Mesothelial cell of epicardium (in vitro differentiated cells): ENCODE data around the gene NEIL3. TPM values are rescaled to one million over a fixed set of nuclear protein-coding genes. Genes with fewer than 3 reads are reported as not detected.

Experiments used
- DNase-seq, 2 experiments: peaks; one replicate each; pipeline ENCODE4 v3.0.0; 2021; ENCODE audit warnings: low spot score in 2 of 2; ENCODE audit not compliant: unreplicated experiment in 2 of 2
- H3K27ac Mint-ChIP-seq: 2 replicates; pipeline ENCODE4 v1.8.0; 2021; ENCODE audit warnings: mixed read lengths
- H3K27me3 Mint-ChIP-seq: 2 replicates; pipeline ENCODE4 v1.8.0; 2021; ENCODE audit warnings: low read depth, mixed read lengths
- H3K36me3 Mint-ChIP-seq: 2 replicates; pipeline ENCODE4 v1.8.0; 2021; ENCODE audit warnings: mixed read lengths
- H3K4me1 Mint-ChIP-seq: 2 replicates; pipeline ENCODE4 v1.8.0; 2021; ENCODE audit warnings: mixed read lengths
- H3K4me3 Mint-ChIP-seq: 2 replicates; pipeline ENCODE4 v1.8.0; 2021; ENCODE audit warnings: mild to moderate bottlenecking, moderate library complexity, mixed read lengths
- H3K9me3 Mint-ChIP-seq: 2 replicates; pipeline ENCODE4 v1.8.0; 2021; ENCODE audit warnings: mixed read lengths
- CTCF ChIP-seq: fragments of 200-600 bp; sonication (generic); IDR thresholded peaks from one replicate; pipeline ENCODE4 v1.5.0; 2021; ENCODE audit warnings: antibody characterized with exemption; ENCODE audit not compliant: unreplicated experiment
- total RNA-seq: library from RNA; stranded (reverse); gene quantifications from 3 replicates; pipeline ENCODE4 v1.2.1, GENCODE V29; 2021

NEIL3 gene
- total RNA-seq, 1 donor from 2014 or later, result 6.2 TPM

DNA sequence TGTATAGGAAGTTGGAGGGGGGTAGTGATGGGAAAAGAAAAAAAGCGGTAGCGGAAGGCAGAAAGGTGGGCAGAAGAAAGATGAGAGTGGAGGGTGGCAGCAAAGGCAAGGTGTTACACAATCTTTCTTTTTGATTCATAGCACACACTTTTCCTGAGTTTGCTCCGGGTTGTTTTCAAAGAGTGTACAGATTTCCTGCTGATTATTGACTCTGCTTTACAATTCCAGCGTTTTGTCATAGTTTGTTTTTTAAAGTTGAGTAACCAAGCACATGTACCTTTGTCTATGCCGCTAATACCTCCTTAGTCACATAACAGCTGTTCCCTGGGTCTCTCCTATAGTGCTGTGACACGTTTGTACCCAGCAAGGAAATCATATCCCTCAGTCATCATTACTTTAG, 82.3 kb downstream of the NEIL3 start:
- no peak for TF ChIP-seq CTCF
- Mint-ChIP-seq H3K4me3 (no peak overlapping the region), H3K27ac (no peak overlapping the region), H3K4me1 (peaks cover 19% of the 10 kb centered on the region), H3K27me3 (no peaks in the 10 kb centered on the region), H3K9me3 (no peaks in the 10 kb centered on the region), H3K36me3 (no peaks in the 10 kb centered on the region)
- no peak for DNase-seq

DNA sequence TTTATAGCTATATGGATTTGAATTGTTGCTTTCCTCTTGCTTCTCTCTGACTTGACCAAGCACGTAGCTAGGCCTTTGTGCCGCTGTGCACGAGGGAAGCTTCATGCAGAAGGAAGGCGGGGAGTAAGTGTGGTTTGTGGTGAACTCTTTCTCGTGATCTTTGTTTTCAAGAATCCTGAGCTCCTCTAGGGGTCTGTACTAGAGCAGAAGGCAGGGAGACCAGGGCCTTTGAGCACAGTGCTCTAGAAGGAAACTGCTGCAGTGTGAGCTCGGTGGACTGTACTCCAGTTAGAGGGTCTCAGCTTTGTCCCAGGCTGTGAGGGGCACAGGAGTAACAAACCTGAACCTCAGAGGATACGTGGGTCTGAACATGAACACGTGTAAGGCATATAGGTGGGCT, 83.6 kb downstream of the NEIL3 start:
- Mint-ChIP-seq H3K4me1 (peaks cover 19% of the 10 kb centered on the region), H3K9me3 (peaks cover 9% of the 10 kb centered on the region), H3K4me3 (no peak overlapping the region), H3K36me3 (no peaks in the 10 kb centered on the region), H3K27ac (no peak overlapping the region), H3K27me3 (no peaks in the 10 kb centered on the region)
- DNase-seq, result no peak
- no peak for TF ChIP-seq CTCF

DNA sequence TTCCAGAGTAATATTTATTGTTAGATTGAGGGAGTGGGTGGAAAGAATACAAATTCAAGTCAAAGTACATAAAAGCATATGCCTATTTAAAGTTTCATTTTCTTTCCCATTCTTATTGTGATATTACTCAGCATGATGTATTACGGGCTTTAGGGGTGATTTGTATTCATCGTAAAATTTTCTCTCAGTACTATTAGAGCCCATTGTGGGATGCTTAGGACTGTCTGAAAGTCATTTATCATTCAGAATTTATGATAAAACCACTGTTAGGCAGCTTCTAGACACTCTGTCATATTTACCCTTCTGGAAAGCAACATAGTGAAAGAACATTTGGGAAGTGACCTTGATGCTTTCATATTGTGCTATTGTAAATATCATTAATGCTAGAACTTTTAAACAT, 86.7 kb downstream of the NEIL3 start:
- no peaks in the 10 kb centered on the region for H3K27me3 Mint-ChIP-seq
- no peak overlapping the region for H3K27ac Mint-ChIP-seq
- peaks cover 7% of the 10 kb centered on the region for H3K4me1 Mint-ChIP-seq

DNA sequence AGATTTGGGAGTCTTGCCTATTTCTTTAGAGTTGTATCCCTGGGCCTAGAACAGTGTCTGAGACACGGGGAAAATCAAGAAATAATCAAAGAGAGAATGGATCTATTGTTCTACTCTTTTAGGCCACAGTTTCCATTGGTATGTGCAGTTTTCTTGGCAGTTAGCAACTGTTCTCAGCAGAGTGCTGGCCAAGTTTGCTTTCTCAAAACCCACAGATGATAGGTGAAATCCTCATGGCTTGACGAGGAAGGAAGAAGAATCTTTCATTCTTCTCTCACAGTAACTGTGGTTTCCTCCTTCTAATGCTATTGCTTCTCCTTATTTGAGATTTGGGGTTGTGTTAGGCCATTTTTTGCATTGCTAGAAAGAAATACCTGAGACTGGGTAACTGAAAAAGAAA, 90.4 kb downstream of the NEIL3 start:
- DNase-seq, result no peak
- no peaks in the 10 kb centered on the region for H3K36me3 Mint-ChIP-seq
- H3K27me3 Mint-ChIP-seq, result no peaks in the 10 kb centered on the region
- no peak for TF ChIP-seq CTCF
- peaks cover 15% of the 10 kb centered on the region for H3K9me3 Mint-ChIP-seq
- no peak overlapping the region for H3K4me3 Mint-ChIP-seq
- no peak overlapping the region for H3K27ac Mint-ChIP-seq
- H3K4me1 Mint-ChIP-seq, result peaks cover 23% of the 10 kb centered on the region

More for the DNA sequence above, 86.7 kb downstream of the NEIL3 start:
- no peak for DNase-seq
- no peaks in the 10 kb centered on the region for H3K36me3 Mint-ChIP-seq
- TF ChIP-seq CTCF, result no peak
- H3K9me3 Mint-ChIP-seq, result peaks cover 15% of the 10 kb centered on the region
- no peak overlapping the region for H3K4me3 Mint-ChIP-seq

GRCh38 chr4:177401658-177402273, 92.1 kb downstream of the NEIL3 start:
- TF ChIP-seq CTCF, result no peak
- H3K4me3 Mint-ChIP-seq, result no peak overlapping the region
- no peaks in the 10 kb centered on the region for H3K27me3 Mint-ChIP-seq
- H3K9me3 Mint-ChIP-seq, result peaks cover 15% of the 10 kb centered on the region
- no peaks in the 10 kb centered on the region for H3K36me3 Mint-ChIP-seq
- H3K4me1 Mint-ChIP-seq, result peaks cover 31% of the 10 kb centered on the region
- DNase-seq, result no peak
- H3K27ac Mint-ChIP-seq, result no peak overlapping the region

DNA sequence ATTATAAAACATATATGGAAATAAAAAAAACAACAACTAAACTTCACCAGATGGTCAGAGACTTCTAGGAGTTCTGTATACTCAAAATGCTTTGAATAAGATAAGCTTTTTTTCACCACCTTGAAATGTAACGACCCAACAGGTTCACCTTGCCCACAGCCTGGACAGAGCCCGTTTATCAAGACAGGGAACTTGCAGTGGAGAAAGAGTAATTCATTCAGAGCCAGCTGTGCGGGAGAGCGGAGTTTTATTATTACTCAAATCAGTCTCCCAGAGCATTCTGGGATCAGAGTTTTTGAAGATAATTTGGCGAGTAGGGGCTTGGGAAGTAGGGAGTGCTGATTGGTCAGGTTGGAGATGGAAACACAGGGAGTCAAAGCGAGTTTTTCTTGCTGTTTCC, 94.1 kb downstream of the NEIL3 start:
- no peak for TF ChIP-seq CTCF
- Mint-ChIP-seq H3K27ac (peak overlapping the region; percentile 5), H3K4me3 (no peak overlapping the region), H3K36me3 (no peaks in the 10 kb centered on the region), H3K9me3 (peaks cover 7% of the 10 kb centered on the region), H3K4me1 (peaks cover 31% of the 10 kb centered on the region), H3K27me3 (no peaks in the 10 kb centered on the region)
- no peak for DNase-seq
